GM23338 (cell line): Measurements from ENCODE around the gene CASP1. TPM values are rescaled to one million over a fixed set of nuclear protein-coding genes. Genes with fewer than 3 reads are reported as not detected.

Experiments used
- ATAC-seq: fragments of 200-7000 bp; cut with Tn5 transposase; 3 replicates; pipeline ENCODE4 v1.9.1; 2020
- DNase-seq: peaks from one replicate; pipeline ENCODE4 v3.0.0-alpha.2; 2015; ENCODE audit warnings: low spot score
- H2AFZ ChIP-seq: fragments of 200-600 bp; sonication (generic); 2 replicates; pipeline ENCODE4 v1.8.0; 2016; ENCODE audit warnings: antibody characterized with exemption, mild to moderate bottlenecking, moderate library complexity
- H3F3A ChIP-seq: fragments of 200-600 bp; sonication (generic); replicated peaks from 2 replicates; pipeline ENCODE4 v1.8.0; 2017; ENCODE audit warnings: antibody characterized with exemption, mixed run types, low read depth
- H3K27ac ChIP-seq: fragments of 200-600 bp; sonication (generic); 2 replicates; pipeline ENCODE4 v1.6.1; 2016; ENCODE audit warnings: low read depth
- H3K27me3 ChIP-seq: fragments of 200-600 bp; sonication (generic); 2 replicates; pipeline ENCODE4 v1.8.0; 2016; ENCODE audit warnings: mild to moderate bottlenecking, mixed run types, moderate library complexity; ENCODE audit not compliant: insufficient read depth
- H3K36me3 ChIP-seq: fragments of 200-600 bp; sonication (generic); 2 replicates; pipeline ENCODE4 v1.8.0; 2016; ENCODE audit warnings: mild to moderate bottlenecking; ENCODE audit not compliant: insufficient read depth
- H3K4me1 ChIP-seq: fragments of 200-600 bp; sonication (generic); 2 replicates; pipeline ENCODE4 v1.8.0; 2016; ENCODE audit warnings: mild to moderate bottlenecking, moderate library complexity; ENCODE audit not compliant: insufficient read depth
- H3K4me2 ChIP-seq: fragments of 200-600 bp; sonication (generic); 2 replicates; pipeline ENCODE4 v1.7.1; 2017; ENCODE audit warnings: mixed run types
- H3K4me3 ChIP-seq: fragments of 200-600 bp; sonication (generic); 2 replicates; pipeline ENCODE4 v1.6.1; 2016; ENCODE audit warnings: mixed run types
- H3K79me2 ChIP-seq: fragments of 200-600 bp; sonication (generic); replicated peaks from 2 replicates; pipeline ENCODE4 v1.8.0; 2017; ENCODE audit warnings: mild to moderate bottlenecking; ENCODE audit not compliant: insufficient read depth
- H3K9me2 ChIP-seq: fragments of 200-600 bp; sonication (generic); 2 replicates; pipeline ENCODE4 v1.8.0; 2017; ENCODE audit not compliant: insufficient read depth
- H4K20me1 ChIP-seq: fragments of 200-600 bp; sonication (generic); replicated peaks from 2 replicates; pipeline ENCODE4 v1.8.0; 2017; ENCODE audit warnings: mild to moderate bottlenecking; ENCODE audit not compliant: insufficient read depth
- H3K27ac Mint-ChIP-seq: 2 replicates; pipeline ENCODE4 v1.8.0; 2020; ENCODE audit warnings: inconsistent platforms, mild to moderate bottlenecking, moderate library complexity, mixed read lengths
- H3K27me3 Mint-ChIP-seq: 3 replicates; pipeline ENCODE4 v1.8.0; 2022; ENCODE audit warnings: low read depth, mild to moderate bottlenecking, moderate library complexity, mixed read lengths, inconsistent platforms; ENCODE audit not compliant: insufficient read depth, poor library complexity
- H3K36me3 Mint-ChIP-seq: 3 replicates; pipeline ENCODE4 v1.8.0; 2021; ENCODE audit warnings: low read depth, mild to moderate bottlenecking, inconsistent platforms, moderate library complexity, mixed read lengths
- H3K4me1 Mint-ChIP-seq: 3 replicates; pipeline ENCODE4 v1.8.0; 2020; ENCODE audit warnings: mild to moderate bottlenecking, inconsistent platforms, mixed read lengths
- H3K4me3 Mint-ChIP-seq: 3 replicates; pipeline ENCODE4 v1.8.0; 2021; ENCODE audit warnings: moderate library complexity, mild to moderate bottlenecking, inconsistent platforms, mixed read lengths
- H3K9me3 Mint-ChIP-seq: 3 replicates; pipeline ENCODE4 v1.8.0; 2020; ENCODE audit warnings: moderate library complexity, mild to moderate bottlenecking, inconsistent platforms, mixed read lengths
- ETS1 ChIP-seq: IDR thresholded peaks from 2 replicates; pipeline ENCODE4 v1.6.1; 2016; ENCODE audit warnings: antibody characterized with exemption
- EZH2 ChIP-seq: fragments of 200-600 bp; sonication (generic); IDR thresholded peaks from one replicate; pipeline ENCODE4 v1.8.0; 2017; ENCODE audit warnings: antibody characterized with exemption, mild to moderate bottlenecking, low read depth; ENCODE audit not compliant: unreplicated experiment
- REST ChIP-seq: IDR thresholded peaks from one replicate; pipeline ENCODE4 v1.6.1; 2018; ENCODE audit warnings: antibody characterized with exemption; ENCODE audit not compliant: unreplicated experiment
- ZNF331 ChIP-seq: fragments of 250-450 bp; sonication (Bioruptor Pico); IDR thresholded peaks from 2 replicates; pipeline ENCODE4 v1.5.0; 2020; ENCODE audit warnings: low read depth, mild to moderate bottlenecking, moderate library complexity
- polyA plus RNA-seq: library from polyadenylated mRNA; unstranded; fragments of >200 nt; fragmentation: Nextera tagmentation; extraction: Ambion mirVana; gene quantifications from 2 replicates; pipeline ENCODE4 v1.2.1, GENCODE V29; 2016
- total RNA-seq: library from RNA; depleted of rRNA; stranded (reverse); fragments of >200 nt; shearing (Covaris generic); gene quantifications from 2 replicates; pipeline ENCODE4 v1.2.3, GENCODE V29; 2014

The CASP1 gene
- total and polyA plus RNA-seq, 2 experiments from 2014 or later: 0.10 TPM; not detected in 1

- H3K36me3 Mint-ChIP-seq: no peaks in the 10 kb centered on the region
- DNase-seq (no peak), ATAC-seq (no peak)
- no peaks in the 10 kb centered on the region for H3F3A ChIP-seq
- no peaks in the 10 kb centered on the region for H3K36me3 ChIP-seq
- H3K27ac Mint-ChIP-seq: no peak overlapping the region; the same call in 1 of the 2 replicates
- 0 out of 2 replicates have a peak overlapping the region, but pooled peaks have one; percentile 54 for H2AFZ ChIP-seq
- H3K27me3 Mint-ChIP-seq: no peaks in the 10 kb centered on the region
- no peak overlapping the region for H3K4me3 ChIP-seq
- peaks cover 8% of the 10 kb centered on the region for H3K9me2 ChIP-seq
- no peaks in the 10 kb centered on the region for H4K20me1 ChIP-seq
- no peak overlapping the region for H3K4me3 Mint-ChIP-seq
- H3K9me3 Mint-ChIP-seq: no peaks in the 10 kb centered on the region
- no peak overlapping the region for H3K4me2 ChIP-seq
- peaks cover 3% of the 10 kb centered on the region; the same call in 1 of the 3 replicates for H3K4me1 Mint-ChIP-seq
- H3K79me2 ChIP-seq: no peaks in the 10 kb centered on the region
- H3K27ac ChIP-seq: no peak overlapping the region
- no peak for TF ChIP-seq ZNF331
- no peak for TF ChIP-seq EZH2
- H3K27me3 ChIP-seq: no peaks in the 10 kb centered on the region
- no peaks in the 10 kb centered on the region; the same call in 1 of the 2 replicates for H3K4me1 ChIP-seq
These were observed 21.5 kb upstream of the CASP1 start for GRCh38 chr11:105056446-105056845.

DNA sequence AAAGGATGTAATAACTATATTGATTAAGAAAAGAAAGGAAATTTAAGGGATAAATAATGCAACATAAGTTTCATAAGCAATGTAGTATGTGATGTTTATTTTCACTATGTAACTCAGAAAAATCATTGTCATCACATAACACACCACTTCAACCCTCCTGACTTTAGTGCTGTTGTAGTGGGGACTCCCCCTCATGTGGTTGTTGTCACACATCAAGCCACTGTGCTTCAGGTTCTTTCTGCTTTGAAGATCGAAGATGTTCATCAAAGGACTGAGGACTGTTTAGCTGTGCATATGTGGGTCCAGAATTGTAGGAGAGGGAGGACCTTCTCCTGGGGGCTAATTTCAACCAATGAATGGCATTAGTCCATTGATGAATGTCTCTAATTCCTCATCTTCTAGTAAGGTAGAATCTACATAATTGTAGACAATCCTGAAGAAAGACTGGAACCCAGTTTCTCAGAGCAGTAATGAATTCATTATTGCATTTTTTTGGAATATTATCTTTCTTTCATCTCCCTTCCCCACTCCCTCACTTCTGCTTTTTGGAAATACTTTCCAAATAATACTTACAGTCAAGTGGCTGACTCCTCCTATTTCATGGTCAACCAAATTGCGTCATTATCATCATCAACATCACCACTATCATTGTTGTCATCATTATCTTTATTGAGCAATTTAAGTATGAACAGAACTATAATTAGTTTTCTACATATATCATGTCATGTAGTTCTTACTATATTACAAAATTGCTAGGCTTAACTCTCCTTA lies 20.0 kb upstream of the CASP1 start:
- Mint-ChIP-seq H3K27ac (no peak overlapping the region), H3K36me3 (no peaks in the 10 kb centered on the region), H3K4me1 (peaks cover 3% of the 10 kb centered on the region; the same call in 1 of the 3 replicates), H3K4me3 (no peak overlapping the region), H3K27me3 (no peaks in the 10 kb centered on the region), H3K9me3 (no peaks in the 10 kb centered on the region)
- no peak for ATAC-seq
- H3K79me2 ChIP-seq: no peaks in the 10 kb centered on the region
- TF ChIP-seq REST: no peak
- no peak for TF ChIP-seq ETS1
- H4K20me1 ChIP-seq: no peaks in the 10 kb centered on the region
- no peak for DNase-seq
- H3K27me3 ChIP-seq: no peaks in the 10 kb centered on the region
- H3K4me1 ChIP-seq: no peaks in the 10 kb centered on the region; the same call in 1 of the 2 replicates
- H3K4me3 ChIP-seq: no peak overlapping the region
- H3K4me2 ChIP-seq: no peak overlapping the region
- no peaks in the 10 kb centered on the region for H3K36me3 ChIP-seq
- H2AFZ ChIP-seq: no peak overlapping the region
- no peaks in the 10 kb centered on the region for H3F3A ChIP-seq
- peaks cover 8% of the 10 kb centered on the region for H3K9me2 ChIP-seq
- no peak overlapping the region for H3K27ac ChIP-seq
